ENCODE data around the gene CFAP46. TPM values are rescaled to one million over a fixed set of nuclear protein-coding genes. Genes with fewer than 3 reads are reported as not detected.
"Not testable (repeated sequence)": the region's sequence is repeated elsewhere in the genome, so short reads cannot be mapped to it uniquely, and the experiment has no call there.

Gene CFAP46
- total RNA-seq, 1 donor from 2014 or later, result 0.20 TPM

DNA sequence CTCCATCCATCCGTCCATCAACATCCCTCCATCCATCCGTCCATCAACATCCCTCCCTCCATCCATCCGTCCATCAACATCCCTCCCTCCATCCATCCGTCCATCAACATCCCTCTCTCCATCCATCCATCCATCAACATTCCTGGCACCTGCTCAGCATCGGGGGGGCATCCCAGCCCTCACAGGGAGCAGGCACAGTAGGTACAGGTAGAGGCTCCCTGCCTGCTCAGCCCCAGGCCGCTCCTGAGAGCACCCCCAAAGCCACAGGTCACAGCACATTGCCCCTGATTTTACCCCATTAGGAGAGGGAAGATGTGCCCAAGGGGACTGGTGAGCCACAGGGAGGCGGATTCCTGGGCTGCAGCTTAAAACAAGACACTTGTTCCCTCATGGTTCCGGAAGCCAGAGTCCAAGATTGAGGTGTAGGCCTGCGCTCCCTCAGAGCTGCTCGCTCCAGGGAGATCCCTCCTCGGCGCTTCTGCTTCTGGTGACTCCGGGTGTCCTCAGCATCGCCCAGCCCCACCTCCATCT, 21.1 kb upstream of the CFAP46 start:
- DNase-seq (ENCODE audit: low read depth in 2 of 2), result no peak

DNA sequence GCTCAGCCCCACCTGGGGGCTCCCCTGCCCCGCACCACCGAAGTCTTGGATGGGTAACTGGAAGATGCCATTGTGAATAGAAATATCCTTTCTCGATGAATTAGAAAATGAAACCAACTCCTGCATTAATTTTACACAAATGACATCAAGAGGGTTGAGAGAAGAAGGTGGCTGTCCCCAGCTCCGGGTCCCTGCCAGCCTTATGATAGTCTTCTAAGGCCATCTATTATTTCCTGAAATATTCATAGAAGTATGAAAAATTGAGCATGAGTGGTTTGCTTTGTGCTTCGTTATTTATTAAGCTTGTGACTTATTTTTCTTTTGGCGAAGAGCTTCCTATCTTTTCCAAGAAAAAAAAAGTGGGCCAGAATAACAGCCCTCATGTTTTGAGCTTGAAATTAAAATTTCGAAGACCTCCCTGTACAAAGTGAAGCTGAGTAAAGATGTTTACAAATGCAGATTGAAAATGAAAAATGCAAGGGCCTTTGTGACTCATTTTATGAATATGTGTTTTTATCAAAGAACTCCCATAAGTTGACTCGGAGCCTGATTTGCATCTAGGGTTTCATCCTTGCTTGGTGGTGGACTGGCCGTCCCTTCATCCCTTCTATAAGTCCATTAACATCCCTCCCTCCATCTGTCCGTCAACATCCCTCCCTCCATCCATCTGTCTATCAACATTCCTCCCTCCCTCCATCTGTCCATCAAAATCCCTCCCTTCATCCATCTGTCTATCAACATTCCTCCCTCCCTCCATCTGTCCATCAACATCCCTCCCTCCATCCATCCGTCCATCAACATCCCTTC, 20.5 kb upstream of the CFAP46 start:
- DNase-seq (ENCODE audit: low read depth in 2 of 2), result no peak

DNA sequence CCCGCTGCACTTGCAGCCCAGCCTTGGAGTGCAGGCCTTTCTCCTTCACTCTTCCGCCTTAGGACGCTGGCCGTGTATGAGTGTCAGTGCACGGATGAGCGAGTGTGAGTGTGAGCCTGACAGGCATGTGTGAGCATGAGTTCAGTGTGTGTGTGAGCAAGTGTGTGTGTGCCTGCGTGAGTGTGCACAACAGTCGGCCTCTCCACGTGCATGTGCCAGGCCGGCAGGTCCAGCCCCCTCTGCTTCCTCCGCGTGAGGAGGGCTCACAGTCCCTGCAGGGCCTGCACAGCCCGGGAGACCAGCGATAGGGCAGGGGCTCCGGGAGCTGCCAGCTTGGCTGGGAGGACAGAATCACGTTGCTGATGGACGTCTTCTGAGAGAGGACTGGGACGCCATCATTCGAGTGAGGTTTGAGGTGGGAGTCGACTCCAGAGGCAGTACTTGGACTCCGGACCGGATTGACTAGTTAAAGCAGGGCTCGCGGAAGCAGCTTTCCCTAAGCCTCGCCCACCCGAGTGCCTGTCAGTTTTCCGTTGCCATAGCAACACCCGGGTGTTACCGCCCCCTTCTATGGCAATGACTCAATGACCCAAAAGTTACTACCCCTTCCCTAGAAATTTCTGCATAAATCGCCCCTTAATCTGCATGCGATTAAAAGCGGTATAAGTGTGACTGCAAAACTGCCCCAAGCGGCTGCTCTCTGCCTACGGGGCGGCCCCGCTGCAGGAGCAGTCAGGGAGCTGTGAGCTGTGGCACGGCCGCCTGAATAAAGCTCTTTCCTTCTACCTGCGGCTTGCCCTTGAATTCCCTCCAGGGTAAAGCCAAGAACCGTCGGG, 19.6 kb upstream of the CFAP46 start:
- peak; percentile 63 to 78 for DNase-seq (ENCODE audit: low read depth in 2 of 2)

DNA sequence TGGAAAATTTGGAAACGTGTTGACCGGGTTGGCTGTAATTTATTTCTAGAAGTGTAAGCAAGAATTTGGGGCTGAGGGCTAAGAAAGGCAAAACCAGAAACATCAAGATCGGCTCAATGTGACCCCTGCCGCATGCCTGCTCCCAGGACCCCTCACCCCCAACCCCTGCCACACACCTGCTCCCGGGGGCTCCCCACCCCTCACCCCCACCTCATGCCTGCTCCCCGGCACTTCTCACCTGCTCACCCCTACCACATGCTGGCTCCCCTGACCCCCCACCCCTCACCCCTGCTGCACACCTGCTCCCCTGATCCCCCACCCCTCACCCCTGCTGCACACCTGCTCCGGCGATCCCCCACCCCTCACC, 19.0 kb upstream of the CFAP46 start:
- DNase-seq (ENCODE audit: low read depth in 2 of 2), result no peak

DNA sequence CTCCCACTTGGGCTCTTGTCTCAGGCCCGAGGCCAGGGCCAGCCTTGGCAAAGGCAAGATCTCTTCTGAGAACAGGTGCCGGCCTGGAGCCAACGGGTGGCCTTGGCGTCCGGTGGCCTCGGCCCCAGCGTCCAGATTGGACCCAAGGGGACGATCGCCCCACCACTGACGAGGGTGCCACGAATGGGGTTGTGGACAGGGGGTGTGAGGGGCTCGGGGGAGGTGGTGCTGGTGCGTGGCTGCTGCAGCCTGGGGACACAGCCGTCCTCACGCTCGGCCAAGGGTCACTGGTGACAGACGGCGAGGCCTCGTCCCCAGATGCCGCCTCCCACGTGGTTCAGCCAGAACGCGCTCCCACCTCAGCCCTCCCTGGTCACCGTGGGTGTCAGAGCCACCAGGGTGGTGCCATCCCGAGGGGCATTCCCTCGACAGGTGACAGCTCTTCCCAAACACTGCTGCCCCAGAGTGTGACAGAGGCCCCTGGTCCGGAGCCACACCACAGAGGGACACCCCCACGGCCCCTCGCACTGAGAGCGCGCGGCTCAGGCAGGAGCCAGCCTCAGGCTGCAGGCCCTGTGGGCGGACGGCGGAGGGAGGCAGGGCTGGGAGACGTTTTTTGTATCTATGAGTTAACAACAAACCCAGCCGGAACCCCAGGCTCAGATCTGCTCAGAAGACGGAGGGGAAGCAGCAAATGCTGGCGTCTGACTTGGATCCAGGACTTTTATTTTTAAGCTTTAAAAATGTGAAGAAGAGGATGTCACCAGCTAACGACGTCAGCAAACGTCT, 18.5 kb upstream of the CFAP46 start:
- DNase-seq (ENCODE audit: low read depth in 2 of 2), result no peak

DNA sequence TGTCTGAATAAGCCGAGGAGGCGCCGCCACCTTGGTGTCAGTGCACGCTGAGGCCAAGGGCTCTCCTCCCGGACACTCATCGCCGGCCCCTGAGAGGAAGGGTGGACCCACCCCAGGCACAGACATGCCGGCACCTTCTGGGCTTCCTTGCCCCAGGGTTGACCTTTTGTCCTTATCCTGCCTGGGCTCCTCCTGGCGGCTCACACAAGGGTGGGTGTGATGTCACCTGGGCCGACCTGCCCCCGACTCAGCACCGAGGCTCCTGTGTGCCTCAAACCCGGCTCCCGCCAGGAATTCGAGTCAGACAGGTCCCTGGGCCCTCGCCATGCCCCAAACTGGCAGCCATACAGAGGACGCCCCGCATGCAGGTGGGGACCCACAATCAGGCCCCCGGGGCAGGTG, 17.7 kb upstream of the CFAP46 start:
- no peak for DNase-seq (ENCODE audit: low read depth in 2 of 2)

DNA sequence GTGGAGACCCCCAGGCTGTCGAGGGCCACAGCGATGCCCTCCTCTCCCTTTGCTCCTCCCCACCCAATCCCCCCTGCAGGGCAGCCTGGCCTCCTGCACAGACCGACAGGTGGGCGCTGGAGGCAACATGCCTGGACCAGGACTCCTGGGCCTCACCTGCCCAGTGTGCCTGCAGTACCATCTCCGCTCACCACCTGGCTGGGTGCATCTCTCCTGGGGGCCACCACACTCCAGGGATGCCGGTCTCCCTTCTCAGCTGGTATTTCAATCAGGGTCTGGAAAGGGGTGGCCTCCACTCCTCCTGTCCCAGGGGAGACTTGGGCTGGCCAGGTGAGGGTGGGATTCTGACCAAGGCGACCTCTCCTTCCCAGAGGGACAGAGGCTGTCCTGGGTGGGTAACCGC, 17.2 kb upstream of the CFAP46 start:
- DNase-seq (ENCODE audit: low read depth in 2 of 2), result no peak

DNA sequence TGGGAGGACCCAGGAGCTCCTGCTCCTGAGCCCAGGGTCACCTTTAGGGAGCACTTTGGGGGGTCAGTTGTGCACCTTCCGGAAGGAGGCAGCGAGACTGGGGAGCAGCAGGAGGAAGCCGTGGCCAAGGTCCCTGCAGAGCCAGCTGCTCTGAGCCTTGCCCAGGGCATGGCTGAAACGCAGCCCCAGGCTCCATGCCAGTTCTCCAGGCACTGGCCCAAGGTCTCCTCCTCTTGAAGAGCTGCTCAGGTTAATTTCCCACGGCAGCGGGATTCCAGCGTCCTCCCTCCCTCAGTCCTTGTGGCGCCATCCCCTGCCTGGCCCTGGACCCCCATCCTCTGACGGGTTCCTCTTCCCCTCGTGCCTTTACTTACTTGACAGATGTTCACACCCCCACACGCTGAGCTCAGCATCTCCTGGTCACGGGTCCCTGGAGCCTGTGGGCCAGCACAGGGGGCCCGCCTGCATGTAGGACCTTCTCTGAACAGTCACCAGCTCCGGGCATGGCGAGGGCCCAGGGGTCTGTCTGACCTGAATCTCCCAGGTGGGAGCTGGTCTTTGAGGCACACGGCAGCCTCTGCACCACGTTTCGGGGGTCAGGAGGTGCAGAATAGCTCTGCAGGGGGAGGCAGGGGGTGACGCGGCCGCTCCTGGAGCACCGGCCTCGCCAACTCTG, 16.7 kb upstream of the CFAP46 start:
- no peak for DNase-seq (ENCODE audit: low read depth in 2 of 2)

DNA sequence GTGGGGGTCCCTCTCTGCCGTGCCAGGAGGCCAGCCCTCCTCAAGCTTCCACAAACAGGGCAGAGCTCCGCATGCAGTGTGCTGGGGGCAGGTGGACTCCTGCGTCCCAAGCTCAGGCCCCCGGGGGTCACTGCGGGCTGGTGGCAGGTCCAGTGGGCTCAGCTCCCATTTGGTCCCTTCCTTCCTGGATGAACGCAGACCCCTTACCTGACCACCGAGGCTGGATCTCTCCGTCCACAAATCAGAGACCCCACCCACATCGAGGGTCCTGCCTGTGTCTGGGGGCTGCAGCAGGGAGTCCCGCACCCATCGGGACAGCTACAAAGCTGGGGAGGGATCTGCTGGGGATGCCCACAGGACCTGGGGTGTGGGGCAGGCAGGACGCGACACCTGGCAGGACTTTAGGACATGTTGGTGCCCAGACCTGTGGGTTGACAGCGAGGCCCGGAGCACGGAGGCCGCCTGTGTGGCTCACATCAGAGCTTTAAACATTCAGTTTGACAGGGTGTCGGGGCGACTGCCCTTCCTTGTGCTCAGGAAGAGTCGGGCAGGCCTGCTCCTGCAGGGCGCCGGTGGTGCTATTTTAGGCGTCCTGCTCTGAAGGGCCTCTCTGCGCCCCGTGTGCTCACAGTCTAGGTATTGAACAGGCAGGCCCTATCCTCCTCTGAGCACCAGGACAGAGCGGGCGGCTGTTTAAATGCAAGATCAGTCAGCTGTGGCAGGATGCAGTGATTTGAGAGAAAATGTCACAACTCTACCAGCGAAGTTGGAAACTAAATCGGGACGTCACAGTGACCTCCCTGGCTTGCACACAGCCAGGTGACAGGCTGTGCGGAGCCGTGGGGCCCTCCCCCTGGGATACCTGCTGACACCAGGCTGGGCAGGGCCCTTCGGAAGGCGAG, 15.9 kb upstream of the CFAP46 start:
- no peak for DNase-seq (ENCODE audit: low read depth in 2 of 2)

DNA sequence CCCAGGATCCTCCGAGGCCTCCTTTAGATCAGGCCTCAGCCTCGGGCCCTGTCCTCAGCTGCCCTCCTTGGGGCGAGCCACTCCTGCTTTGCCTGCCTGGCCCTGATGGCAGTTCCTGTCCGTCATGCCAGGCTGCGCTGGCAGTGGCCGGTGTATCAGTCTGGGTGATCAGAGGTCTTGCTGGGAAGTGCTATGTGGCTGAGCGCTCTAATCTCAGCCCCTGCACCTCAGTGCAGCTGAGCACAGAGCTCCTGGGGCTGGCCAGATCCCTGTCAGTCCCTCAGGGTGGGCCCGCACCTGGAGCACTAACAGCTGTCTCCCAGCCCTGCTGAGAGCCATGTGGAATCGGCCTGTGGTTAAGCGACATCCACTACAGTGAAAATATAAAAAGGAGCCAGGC, 14.8 kb upstream of the CFAP46 start:
- no peak for DNase-seq (ENCODE audit: low read depth in 2 of 2)

DNA sequence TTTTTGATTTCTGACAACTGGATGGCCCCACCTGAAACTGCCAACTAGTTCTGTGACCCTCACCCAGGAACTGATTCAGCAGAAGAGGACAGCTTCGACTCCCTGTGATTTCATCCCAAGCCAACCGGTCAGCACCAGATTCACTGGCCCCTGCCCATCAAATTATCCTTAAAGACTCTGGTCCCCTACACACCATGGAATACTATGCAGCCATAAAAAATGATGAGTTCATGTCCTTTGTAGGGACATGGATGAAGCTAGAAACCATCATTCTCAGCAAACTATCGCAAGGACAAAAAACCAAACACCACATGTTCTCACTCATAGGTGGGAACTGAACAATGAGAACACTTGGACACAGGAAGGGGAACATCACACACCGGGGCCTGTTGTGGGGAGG, 13.9 kb upstream of the CFAP46 start:
- not testable (repeated sequence) for DNase-seq (ENCODE audit: low read depth in 2 of 2)

DNA sequence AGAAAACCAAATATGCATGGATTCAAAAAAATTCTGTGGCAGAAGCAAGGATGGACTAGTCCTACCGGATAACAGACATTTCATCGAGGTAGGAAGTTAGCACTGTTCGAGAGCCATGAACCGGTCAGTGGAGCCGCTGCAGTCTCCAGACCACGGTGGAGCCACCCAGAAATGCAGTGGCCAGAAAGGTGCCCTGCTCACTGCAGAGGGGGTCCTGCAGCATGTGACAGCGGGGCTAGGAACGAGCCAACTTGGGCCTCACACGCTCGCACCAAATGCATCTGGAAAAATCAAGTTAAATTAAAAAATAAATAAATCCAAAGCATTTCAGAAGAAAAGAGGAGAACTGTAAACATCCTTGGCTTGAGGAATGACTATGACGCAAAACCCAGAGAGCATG, 13.1 kb upstream of the CFAP46 start:
- no peak for DNase-seq (ENCODE audit: low read depth in 2 of 2)

DNA sequence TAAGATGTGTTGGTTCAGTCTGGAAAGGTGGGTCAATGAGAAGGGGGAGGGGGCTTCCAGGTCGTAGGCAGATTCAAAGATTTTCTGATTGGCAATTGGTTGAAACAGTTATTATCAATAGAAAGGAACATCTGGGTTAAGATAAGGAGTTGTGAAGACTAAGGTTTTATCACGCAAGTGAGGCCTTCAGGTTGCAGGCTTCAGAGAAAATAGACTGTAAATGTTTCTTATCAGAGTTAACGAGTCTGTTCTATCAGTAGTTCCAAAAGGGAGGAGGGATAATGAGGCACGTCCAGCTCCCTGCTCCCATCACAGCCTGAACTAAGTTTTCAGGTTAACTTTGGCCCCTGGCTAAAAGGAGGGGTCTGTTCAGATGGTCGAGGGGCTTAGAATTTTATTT, 11.1 kb upstream of the CFAP46 start:
- DNase-seq (ENCODE audit: low read depth in 2 of 2), result no peak

DNA sequence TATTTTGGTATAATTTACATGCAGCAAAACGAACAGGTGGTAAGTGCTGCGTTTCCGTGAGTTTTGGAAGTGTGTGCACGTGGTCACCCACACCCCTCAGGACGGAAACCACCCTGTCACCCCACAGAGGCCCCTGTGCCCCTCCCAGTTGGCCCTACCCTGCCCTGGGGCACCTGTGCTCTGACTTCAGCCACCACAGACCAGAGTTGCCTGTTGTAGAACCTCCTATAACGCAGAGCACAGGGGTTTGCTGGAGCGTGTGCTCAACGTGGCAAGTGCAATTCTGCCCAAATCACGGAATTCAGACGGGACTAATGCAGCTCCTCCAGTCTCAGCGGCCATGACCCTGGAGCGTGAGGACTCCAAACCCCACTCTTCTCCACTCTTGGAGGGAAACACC, 9.6 kb upstream of the CFAP46 start:
- DNase-seq (ENCODE audit: low read depth in 2 of 2), result no peak

DNA sequence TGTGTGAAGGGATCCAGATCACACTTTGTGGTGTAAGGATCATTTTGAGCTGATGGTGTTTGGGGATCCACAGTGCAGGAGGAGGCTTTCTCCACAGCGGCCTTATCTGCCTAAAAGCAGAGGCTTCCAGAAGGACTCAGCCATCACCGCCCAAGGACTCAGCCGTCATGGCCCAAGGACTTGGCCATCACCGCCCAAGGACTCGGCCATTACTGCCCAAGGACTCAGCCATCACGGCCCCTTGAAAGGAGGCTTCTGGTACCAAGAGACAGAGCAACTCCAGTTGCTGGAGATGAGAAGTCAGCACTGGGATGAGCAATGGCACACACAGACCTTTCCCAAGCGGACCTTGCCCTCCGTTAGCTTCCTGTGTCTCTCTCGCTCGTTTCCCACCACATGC, 6.0 kb upstream of the CFAP46 start:
- DNase-seq (ENCODE audit: low read depth in 2 of 2), result no peak

DNA sequence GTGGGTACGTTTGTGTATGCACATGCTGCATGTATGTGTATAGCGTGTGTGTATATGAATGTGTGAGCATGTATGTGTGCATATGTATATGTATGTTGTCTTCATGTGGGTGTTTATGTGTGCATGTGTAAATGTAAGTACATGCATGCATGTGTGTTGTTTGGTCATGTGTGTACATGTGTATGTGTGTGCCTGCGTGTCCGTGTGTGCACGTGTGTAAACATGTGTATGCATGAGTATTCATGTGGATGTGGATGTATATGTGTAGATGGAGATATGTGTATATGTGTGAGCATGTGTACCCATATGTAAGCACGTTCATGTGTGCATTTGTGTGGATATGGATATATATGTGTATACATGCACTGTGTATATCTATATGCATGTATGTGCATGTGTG, 5.5 kb upstream of the CFAP46 start:
- no peak for DNase-seq (ENCODE audit: low read depth in 2 of 2)

DNA sequence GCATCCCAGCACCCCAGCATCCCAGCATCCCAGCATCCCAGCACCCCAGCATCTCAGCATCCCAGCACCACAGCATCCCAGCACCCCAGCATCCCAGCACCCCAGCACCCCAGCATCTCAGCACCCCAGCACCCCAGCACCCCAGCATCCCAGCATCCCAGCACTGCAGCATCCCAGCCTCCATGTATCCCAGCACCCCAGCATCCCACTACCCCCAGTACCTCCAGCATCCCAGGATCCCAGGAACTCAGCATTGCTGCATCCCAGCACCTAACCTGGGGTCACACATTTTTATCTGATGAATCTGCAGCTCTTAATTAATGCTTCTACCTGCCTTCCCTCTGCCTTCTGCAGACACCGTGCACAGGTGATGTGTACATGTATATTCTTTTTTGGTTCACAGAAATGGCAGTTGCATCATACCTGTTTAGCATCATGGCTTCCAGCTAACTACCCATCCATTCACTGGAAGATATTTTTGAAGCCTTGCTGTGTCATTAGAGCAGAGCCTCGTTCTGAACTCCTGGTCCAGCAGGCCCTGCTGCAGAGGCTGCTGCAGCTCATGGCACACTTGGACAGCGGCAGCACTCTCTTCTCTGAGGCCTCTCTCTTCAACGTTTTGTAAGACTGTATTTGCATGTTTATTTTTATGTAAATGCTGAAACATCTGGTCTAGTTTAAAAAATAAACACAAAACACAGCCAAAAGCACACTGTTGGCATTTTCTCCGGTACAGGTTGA, 4.6 kb upstream of the CFAP46 start:
- no peak for DNase-seq (ENCODE audit: low read depth in 2 of 2)

DNA sequence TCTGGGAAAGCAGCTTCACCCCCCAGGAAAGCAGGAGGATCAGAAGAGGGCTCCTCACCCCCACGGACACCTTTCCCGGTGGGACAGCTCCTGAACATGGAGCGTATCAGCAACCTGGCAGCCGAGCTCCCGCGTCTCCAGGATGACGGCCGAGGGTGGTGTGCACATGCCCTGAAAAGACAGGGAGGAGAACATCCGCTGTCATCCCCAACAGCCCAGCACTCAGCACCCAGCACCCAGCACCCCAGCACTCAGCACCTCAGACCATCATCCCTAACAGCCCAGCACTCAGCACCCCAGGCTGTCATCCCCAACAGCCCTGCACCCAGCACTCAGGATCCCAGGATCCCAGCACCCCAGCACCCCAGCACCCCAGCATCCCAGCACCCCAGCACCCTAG, 3.9 kb upstream of the CFAP46 start:
- no peak for DNase-seq (ENCODE audit: low read depth in 2 of 2)

DNA sequence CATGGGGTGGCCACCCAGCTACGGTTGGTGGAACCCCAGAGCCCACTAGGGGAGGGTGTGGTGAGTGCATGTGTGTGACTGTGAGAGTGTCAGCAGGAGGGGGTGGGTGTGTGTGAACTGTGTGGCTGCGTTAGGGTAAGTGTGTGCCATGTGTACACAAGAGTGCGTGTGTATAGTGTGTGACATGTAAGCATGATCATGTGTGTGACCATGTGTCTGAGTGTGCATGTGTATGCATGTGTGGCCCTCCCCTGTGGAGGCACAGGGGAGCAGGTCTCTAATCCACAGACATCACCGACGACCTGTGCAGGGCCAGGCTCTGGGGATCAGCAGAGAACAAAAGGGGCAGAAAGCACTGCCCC, 3.5 kb upstream of the CFAP46 start:
- no peak for DNase-seq (ENCODE audit: low read depth in 2 of 2)

Measured in lung microvascular endothelial cell (primary cell).